ENCODE measurements around the gene PDE7B.

DNA sequence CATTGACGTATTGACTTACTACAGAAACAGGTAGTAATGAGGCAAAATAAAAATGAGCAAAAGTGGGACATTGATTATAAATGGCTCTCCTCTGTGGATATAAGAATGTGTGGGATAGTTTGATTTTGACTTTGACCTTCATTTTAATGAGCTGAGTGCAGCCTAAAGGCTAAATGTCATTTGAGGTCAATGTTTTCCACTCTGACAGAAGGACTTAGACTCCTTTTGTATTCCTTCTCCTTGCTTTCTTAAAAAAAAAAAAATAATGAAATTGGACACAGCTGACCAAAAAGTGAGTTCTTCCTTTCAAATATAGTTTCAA, 330.0 kb downstream of the PDE7B start:
- TF ChIP-seq, protein P1, sequence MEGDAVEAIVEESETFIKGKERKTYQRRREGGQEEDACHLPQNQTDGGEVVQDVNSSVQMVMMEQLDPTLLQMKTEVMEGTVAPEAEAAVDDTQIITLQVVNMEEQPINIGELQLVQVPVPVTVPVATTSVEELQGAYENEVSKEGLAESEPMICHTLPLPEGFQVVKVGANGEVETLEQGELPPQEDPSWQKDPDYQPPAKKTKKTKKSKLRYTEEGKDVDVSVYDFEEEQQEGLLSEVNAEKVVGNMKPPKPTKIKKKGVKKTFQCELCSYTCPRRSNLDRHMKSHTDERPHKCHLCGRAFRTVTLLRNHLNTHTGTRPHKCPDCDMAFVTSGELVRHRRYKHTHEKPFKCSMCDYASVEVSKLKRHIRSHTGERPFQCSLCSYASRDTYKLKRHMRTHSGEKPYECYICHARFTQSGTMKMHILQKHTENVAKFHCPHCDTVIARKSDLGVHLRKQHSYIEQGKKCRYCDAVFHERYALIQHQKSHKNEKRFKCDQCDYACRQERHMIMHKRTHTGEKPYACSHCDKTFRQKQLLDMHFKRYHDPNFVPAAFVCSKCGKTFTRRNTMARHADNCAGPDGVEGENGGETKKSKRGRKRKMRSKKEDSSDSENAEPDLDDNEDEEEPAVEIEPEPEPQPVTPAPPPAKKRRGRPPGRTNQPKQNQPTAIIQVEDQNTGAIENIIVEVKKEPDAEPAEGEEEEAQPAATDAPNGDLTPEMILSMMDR (conservative IDR thresholded peaks at IDR 0.05; ENCODE audit: low read depth, low read length), result no peak
- TF ChIP-seq EZH2 (IDR thresholded peaks at IDR 0.05; ENCODE audit: borderline replicate concordance, low read depth, low read length, poor library complexity, severe bottlenecking), result no peak

Data from A673 (cell line).